H1 (cell line): ENCODE measurements around the gene ACTA2. TPM values are rescaled to one million over a fixed set of nuclear protein-coding genes. Genes with fewer than 3 reads are reported as not detected.

Source experiments
- CHD7 ChIP-seq: fragments of 300-600 bp; sonication (generic); IDR thresholded peaks from 2 replicates; pipeline ENCODE4 v1.7.1; 2012; ENCODE audit warnings: low read length, moderate library complexity, mild to moderate bottlenecking, inconsistent platforms; ENCODE audit not compliant: insufficient replicate concordance
- polyA plus RNA-seq, 7 experiments: library from polyadenylated mRNA; depleted of rRNA in 3 of 7; stranded (reverse) in 5 of 7; unstranded in 2 of 7; fragments of >200 nt in 5 of 7; fragments of 200-250 nt in 2 of 7; gene quantifications; 1 replicate in 5 of 7; 2 replicates in 1 of 7; 4 replicates in 1 of 7; pipeline versions ENCODE4 v1.2.1 to v1.2.3, GENCODE V29; 2011 to 2013; ENCODE audit warnings: missing spikeins in 2 of 7, mixed read lengths in 2 of 7
- total RNA-seq: library from RNA; stranded (reverse); fragmentation: NEBNext Ultra II Directional; extraction: Animal tissue kit (Norgen Biotek cat#: 25700); gene quantifications from 2 replicates; pipeline ENCODE4 v1.2.1, GENCODE V29; 2021

The ACTA2 gene
- total and polyA plus RNA-seq, 2 of the 8 experiments (the other 6 are each of a cell fraction or from before 2014, with no cell fraction given): 3.5 to 8.9 TPM

DNA sequence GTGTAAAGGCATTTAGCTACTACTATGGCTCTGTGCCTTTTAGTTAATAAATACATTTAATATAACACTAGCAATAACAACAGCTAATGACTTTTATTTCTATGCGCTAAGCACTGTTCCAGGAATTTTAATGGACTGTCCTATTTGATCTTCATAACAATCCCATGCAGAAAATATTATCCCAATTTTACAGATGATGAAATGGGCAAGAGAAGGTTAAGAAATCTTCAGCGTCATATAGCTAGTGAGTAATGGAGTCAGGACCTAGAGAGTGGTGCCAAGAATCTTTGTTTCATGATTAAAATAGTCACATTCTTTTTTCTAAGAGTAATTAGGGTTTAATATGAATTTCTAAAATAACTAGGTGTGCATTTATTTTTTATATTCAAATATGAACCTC lies 32.4 kb downstream of the ACTA2 start (continued):
- TF ChIP-seq CHD7: no peak
